ENCODE results near the gene VPS39.

VPS39 gene

GRCh38 chr15:42138968-42139386, 69.1 kb downstream of the VPS39 start:
- H3K4me3 Mint-ChIP-seq, result no peak overlapping the region
- no peaks in the 10 kb centered on the region for H3K4me1 Mint-ChIP-seq (ENCODE audit: low read depth)
- no peaks in the 10 kb centered on the region for H3K27me3 Mint-ChIP-seq
- H3K9me3 Mint-ChIP-seq (ENCODE audit: low read depth), result no peaks in the 10 kb centered on the region
- H3K27ac Mint-ChIP-seq, result no peak overlapping the region
- H3K36me3 Mint-ChIP-seq, result no peaks in the 10 kb centered on the region

DNA sequence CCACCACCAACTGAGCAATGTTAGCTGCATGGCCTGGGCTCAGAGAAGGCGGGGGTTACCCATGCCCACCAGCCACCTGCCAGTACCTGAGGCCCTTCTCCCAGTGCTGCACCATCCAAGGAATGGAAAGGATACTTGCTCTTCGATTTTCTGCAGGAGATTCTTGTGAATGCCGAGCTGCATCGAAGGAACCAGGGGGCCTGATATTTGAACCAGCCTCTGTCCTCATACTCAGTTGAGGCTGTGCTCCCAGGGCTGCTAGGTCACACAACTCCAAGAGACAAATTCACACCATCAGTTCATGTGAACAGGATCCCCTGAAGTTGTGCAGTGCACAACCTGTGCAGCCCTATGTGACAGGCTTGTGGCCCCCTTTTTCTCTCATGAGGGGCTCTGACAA, 69.7 kb downstream of the VPS39 start:
- no peaks in the 10 kb centered on the region for H3K36me3 Mint-ChIP-seq
- no peaks in the 10 kb centered on the region for H3K27me3 Mint-ChIP-seq
- no peaks in the 10 kb centered on the region for H3K9me3 Mint-ChIP-seq (ENCODE audit: low read depth)
- no peaks in the 10 kb centered on the region for H3K4me1 Mint-ChIP-seq (ENCODE audit: low read depth)
- H3K27ac Mint-ChIP-seq, result no peak overlapping the region
- H3K4me3 Mint-ChIP-seq, result no peak overlapping the region

- H3K36me3 Mint-ChIP-seq, result no peaks in the 10 kb centered on the region
Measured at GRCh38 chr15:42137461-42138261, 70.4 kb downstream of the VPS39 start.

GRCh38 chr15:42136513-42136912, 71.6 kb downstream of the VPS39 start:
- Mint-ChIP-seq H3K9me3 (ENCODE audit: low read depth) (no peaks in the 10 kb centered on the region), H3K27ac (no peak overlapping the region), H3K4me1 (ENCODE audit: low read depth) (no peaks in the 10 kb centered on the region), H3K36me3 (no peaks in the 10 kb centered on the region), H3K4me3 (no peak overlapping the region), H3K27me3 (no peaks in the 10 kb centered on the region)

More at GRCh38 chr15:42137461-42138261, 70.4 kb downstream of the VPS39 start:
- H3K4me3 Mint-ChIP-seq, result no peak overlapping the region
- no peaks in the 10 kb centered on the region for H3K4me1 Mint-ChIP-seq (ENCODE audit: low read depth)
- no peaks in the 10 kb centered on the region for H3K9me3 Mint-ChIP-seq (ENCODE audit: low read depth)
- no peaks in the 10 kb centered on the region for H3K27me3 Mint-ChIP-seq
- H3K27ac Mint-ChIP-seq, result no peak overlapping the region

- no peaks in the 10 kb centered on the region for H3K36me3 Mint-ChIP-seq
- H3K4me3 Mint-ChIP-seq, result no peak overlapping the region
- H3K9me3 Mint-ChIP-seq (ENCODE audit: low read depth), result no peaks in the 10 kb centered on the region
- H3K27ac Mint-ChIP-seq, result peak overlapping the region; percentile 50
- H3K27me3 Mint-ChIP-seq, result no peaks in the 10 kb centered on the region
- H3K4me1 Mint-ChIP-seq (ENCODE audit: low read depth), result no peaks in the 10 kb centered on the region
Measured at GRCh38 chr15:42135351-42135750, 72.8 kb downstream of the VPS39 start.

GRCh38 chr15:42134617-42135245, 73.4 kb downstream of the VPS39 start:
- no peaks in the 10 kb centered on the region for H3K27me3 Mint-ChIP-seq
- H3K4me3 Mint-ChIP-seq, result no peak overlapping the region
- H3K4me1 Mint-ChIP-seq (ENCODE audit: low read depth), result no peaks in the 10 kb centered on the region

GRCh38 chr15:42133886-42134502, 74.1 kb downstream of the VPS39 start:
- no peaks in the 10 kb centered on the region for H3K4me1 Mint-ChIP-seq (ENCODE audit: low read depth)
- no peaks in the 10 kb centered on the region for H3K36me3 Mint-ChIP-seq
- no peak overlapping the region for H3K27ac Mint-ChIP-seq
- no peak overlapping the region for H3K4me3 Mint-ChIP-seq
- H3K9me3 Mint-ChIP-seq (ENCODE audit: low read depth), result no peaks in the 10 kb centered on the region
- H3K27me3 Mint-ChIP-seq, result no peaks in the 10 kb centered on the region

More at GRCh38 chr15:42134617-42135245, 73.4 kb downstream of the VPS39 start:
- H3K27ac Mint-ChIP-seq, result no peak overlapping the region
- H3K36me3 Mint-ChIP-seq, result no peaks in the 10 kb centered on the region
- no peaks in the 10 kb centered on the region for H3K9me3 Mint-ChIP-seq (ENCODE audit: low read depth)

DNA sequence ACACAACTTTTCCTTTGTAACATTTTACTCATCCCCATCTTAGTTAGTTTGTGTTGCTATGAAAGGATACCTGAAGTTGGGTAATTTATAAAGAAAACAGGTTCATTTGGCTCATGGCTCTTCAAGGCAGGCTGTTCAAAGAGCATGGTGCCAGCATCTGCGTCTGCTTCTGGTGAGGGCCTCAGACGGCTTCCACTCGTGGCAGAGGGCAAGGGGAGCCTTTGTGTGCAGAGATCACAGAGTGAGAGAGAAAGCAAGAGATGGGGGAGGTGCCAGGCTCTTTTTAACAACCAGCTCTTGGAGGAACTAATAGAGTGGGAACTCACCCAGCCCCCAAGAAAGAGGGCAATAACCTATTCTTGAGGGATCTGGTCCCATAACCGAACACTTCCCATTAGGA, 74.7 kb downstream of the VPS39 start:
- H3K4me1 Mint-ChIP-seq (ENCODE audit: low read depth), result no peaks in the 10 kb centered on the region
- H3K9me3 Mint-ChIP-seq (ENCODE audit: low read depth), result no peaks in the 10 kb centered on the region
- H3K27me3 Mint-ChIP-seq, result no peaks in the 10 kb centered on the region
- no peak overlapping the region for H3K4me3 Mint-ChIP-seq
- H3K27ac Mint-ChIP-seq, result no peak overlapping the region
- H3K36me3 Mint-ChIP-seq, result no peaks in the 10 kb centered on the region

DNA sequence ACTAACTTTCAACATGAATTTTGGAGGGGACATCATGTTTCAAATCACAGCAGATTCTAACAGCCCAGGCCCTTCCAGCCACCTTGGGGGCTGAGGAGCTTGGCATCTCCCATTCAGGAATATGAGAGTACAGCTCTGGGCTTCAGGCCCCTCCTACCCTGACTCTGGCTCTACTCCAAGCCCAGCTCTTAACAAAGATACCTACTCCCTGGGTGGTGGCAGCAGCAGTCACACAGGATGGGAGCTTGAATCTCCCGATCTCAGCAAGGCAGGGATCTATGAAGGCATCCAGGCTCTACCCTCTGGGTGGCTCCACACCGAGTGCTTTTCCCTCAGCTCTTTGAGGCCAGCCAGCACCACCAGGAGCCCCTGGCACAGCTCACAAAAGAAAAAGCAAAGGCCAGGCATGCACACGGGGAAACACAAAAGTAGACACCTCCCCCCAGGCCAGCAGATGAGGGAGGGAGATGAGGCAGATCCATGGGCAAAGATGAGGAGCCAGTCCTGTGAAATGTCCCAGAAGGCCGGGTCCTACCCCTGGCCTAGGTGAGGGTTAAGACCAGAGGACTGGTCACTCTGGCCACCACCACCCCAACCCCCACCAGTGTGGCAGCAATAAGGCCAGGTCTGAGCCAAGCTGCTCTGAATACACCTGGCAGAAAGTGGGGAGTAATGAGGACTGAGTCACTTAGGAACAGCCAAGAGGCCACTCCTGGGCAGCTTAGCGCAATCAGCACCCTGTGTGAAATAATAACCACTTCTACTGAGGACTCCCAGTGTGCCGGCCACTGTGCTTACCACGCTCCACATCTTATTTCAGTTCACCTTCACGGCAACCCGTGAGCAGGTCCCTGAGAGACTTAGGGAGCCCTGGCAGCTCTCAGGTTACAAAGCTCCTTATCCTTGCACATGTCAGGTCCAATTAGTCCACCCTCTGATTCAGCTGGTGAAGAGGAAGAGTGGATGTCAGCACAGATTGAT, 76.0 kb downstream of the VPS39 start:
- H3K4me3 Mint-ChIP-seq, result no peak overlapping the region
- H3K36me3 Mint-ChIP-seq, result no peaks in the 10 kb centered on the region
- no peaks in the 10 kb centered on the region for H3K27me3 Mint-ChIP-seq
- H3K27ac Mint-ChIP-seq, result no peak overlapping the region
- no peaks in the 10 kb centered on the region for H3K4me1 Mint-ChIP-seq (ENCODE audit: low read depth)
- no peaks in the 10 kb centered on the region for H3K9me3 Mint-ChIP-seq (ENCODE audit: low read depth)

GRCh38 chr15:42131006-42131405, 77.1 kb downstream of the VPS39 start:
- no peaks in the 10 kb centered on the region for H3K36me3 Mint-ChIP-seq
- no peaks in the 10 kb centered on the region for H3K4me1 Mint-ChIP-seq (ENCODE audit: low read depth)
- H3K9me3 Mint-ChIP-seq (ENCODE audit: low read depth), result no peaks in the 10 kb centered on the region
- H3K27ac Mint-ChIP-seq, result no peak overlapping the region
- no peak overlapping the region for H3K4me3 Mint-ChIP-seq
- no peaks in the 10 kb centered on the region for H3K27me3 Mint-ChIP-seq

- Mint-ChIP-seq H3K4me3 (no peak overlapping the region), H3K27me3 (no peaks in the 10 kb centered on the region), H3K27ac (no peak overlapping the region), H3K9me3 (ENCODE audit: low read depth) (no peaks in the 10 kb centered on the region), H3K4me1 (ENCODE audit: low read depth) (no peaks in the 10 kb centered on the region), H3K36me3 (no peaks in the 10 kb centered on the region)
Measured at GRCh38 chr15:42130246-42130986, 77.7 kb downstream of the VPS39 start.

- Mint-ChIP-seq H3K4me3 (no peak overlapping the region), H3K9me3 (ENCODE audit: low read depth) (no peaks in the 10 kb centered on the region), H3K4me1 (ENCODE audit: low read depth) (no peaks in the 10 kb centered on the region), H3K27me3 (no peaks in the 10 kb centered on the region), H3K36me3 (no peaks in the 10 kb centered on the region), H3K27ac (no peak overlapping the region)
Measured at GRCh38 chr15:42129364-42129763, 78.7 kb downstream of the VPS39 start.

DNA sequence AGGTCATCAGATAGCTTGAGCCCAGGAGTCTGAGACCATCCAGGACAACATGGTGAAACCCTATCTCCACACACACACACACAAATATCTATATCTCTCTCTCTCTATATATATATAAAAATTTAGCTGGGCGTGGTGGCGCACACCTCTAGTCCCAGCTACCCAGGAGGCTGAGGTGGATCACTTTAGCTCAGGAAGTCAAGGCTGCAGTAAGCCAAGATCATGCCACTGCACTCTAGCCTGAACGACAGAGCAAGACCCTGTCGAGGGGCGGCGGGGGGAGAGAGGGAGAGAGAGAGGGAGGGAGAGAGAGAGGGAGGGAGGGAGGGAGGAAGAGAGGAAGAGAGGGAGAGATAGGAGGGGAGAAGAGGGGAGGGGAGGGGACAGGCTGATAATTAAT, 79.6 kb downstream of the VPS39 start:
- no peaks in the 10 kb centered on the region for H3K9me3 Mint-ChIP-seq (ENCODE audit: low read depth)
- no peak overlapping the region for H3K4me3 Mint-ChIP-seq
- H3K4me1 Mint-ChIP-seq (ENCODE audit: low read depth), result no peaks in the 10 kb centered on the region
- no peaks in the 10 kb centered on the region for H3K27me3 Mint-ChIP-seq
- H3K27ac Mint-ChIP-seq, result no peak overlapping the region
- H3K36me3 Mint-ChIP-seq, result no peaks in the 10 kb centered on the region

DNA sequence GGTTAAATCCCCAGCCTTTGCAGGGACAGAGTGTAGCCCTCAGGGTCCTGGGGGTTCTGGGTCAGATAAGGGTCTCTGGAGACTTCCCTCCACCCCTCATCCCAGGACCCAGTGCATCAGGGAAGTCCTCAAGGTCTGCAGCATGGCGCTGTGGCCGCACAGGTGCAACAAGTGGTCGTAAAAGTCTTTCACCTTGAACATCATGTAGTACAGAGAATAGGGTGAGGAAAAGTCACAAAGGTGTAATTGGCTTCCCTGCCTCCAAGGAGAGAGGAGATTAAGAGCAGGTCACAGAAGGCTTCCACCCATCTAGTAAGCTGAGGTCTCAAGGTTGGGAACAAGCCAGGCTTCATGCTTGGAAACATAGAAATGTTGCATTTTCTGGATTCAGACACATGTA, 84.6 kb downstream of the VPS39 start:
- Mint-ChIP-seq H3K27ac (no peak overlapping the region), H3K4me3 (no peak overlapping the region), H3K9me3 (ENCODE audit: low read depth) (no peaks in the 10 kb centered on the region), H3K4me1 (ENCODE audit: low read depth) (no peaks in the 10 kb centered on the region), H3K36me3 (no peaks in the 10 kb centered on the region), H3K27me3 (no peaks in the 10 kb centered on the region)

All from activated naive CD8-positive, alpha-beta T cell (primary cell).